GM21381 (cell line): ENCODE results near the gene CPED1.

Experiments used
- ATAC-seq: cut with Tn5 transposase; IDR thresholded peaks from one replicate; pipeline ENCODE4 v1.9.1; 2021; ENCODE audit warnings: mild to moderate bottlenecking, moderate library complexity; ENCODE audit not compliant: unreplicated experiment

The CPED1 gene

GRCh38 chr7:121012170-121012874, 23.8 kb downstream of the CPED1 start:
- ATAC-seq, result no peak

- ATAC-seq, result no peak
Measured at GRCh38 chr7:121012919-121013318, 24.4 kb downstream of the CPED1 start.

DNA sequence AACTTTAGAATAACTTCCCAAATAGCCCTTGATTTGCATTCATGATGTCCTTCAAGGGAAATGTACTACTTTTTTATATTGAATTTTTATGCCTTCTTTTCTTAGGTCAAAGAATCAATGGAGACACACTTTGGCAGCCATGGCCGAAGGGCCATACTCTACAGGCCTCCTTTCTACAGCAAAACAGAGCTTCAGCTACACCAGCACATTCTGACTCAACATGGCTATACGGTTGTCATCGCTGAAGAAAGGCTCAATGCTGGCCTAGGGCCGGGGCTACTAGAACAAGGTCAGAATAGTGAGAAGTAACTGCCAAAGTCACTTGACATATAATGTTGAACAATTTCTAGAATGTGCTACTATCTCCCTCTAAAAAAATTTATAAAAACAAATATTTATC, 27.0 kb downstream of the CPED1 start:
- ATAC-seq, result no peak

GRCh38 chr7:121016966-121017365, 28.5 kb downstream of the CPED1 start:
- ATAC-seq, result no peak

- no peak for ATAC-seq
Measured at GRCh38 chr7:121017586-121017985, 29.1 kb downstream of the CPED1 start.

GRCh38 chr7:121019018-121019417, 30.5 kb downstream of the CPED1 start:
- ATAC-seq, result no peak

DNA sequence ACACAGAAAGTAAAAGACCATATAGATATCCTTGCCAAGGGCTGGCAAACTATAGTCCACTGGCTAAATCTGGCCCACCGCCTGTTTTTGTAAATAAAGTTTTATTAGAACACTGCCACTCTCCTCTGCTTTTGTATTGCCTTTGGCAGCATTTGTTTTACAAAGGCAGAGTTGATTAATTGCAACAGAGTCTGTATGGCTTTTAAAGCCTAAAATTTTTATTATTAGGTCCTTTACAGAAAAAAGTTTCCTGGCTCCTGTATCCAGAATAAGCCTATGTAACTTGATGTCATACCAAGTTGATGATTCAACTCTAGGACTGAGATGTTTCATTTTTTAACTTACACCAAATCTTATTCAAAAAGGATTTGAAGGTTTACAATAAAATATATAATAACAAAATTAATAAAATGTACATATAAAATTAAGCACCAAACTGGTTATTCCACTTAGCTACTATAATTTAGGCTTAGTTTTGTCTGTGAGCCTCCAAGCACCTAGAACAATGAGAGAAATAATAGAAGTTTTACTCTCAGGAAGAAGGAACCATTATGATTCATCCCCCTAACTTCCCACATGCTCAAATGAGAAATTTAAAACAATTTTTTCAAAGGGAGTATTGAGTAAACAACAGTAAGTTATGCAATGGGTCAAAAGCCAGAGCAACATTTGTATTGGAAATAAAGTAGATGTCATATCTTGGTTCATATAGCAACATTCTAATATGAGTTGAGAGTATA, 31.9 kb downstream of the CPED1 start:
- ATAC-seq, result no peak

DNA sequence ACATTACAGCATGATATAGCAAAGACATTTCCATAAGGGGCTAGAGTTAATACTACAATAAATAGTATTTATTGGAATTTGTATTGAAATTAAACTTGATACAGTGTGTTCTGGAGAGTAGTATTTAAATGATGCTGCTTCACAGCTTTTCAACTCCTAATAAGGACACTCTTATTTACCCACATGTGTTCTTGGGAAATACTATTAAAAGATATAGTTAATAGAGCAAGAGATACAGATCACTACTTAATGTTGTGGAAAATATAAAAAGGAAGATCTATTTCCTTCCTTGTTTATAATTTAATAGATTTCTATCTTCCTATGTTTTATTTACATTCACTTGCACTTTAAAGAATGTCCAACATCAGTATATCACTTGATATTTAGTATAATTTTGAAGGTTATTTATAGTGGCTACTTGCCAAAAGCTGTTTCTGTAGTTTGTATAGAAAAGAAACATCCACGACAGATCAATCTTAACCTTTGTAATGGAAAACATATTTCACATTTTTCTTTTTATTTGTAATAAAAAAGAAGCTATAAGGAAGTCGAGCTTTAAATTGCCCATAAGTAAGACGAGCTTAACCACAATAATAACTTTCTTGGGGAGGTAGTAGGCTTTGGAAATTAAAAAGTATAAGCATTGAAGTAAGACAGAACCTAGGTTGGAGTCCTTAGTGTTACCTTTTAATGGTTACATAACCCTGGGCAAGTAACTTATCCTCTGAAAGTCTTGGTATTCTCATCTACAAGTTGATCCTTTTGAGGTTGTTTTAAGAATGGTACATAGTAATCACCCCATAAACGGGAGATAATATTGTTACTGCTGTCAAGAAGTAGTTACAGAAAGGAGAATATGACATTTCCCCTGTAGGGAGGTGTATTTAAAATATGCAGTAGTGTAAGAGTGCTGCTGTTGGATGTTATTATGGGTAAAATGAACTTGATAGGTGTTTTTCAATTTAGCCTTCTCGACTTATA, 32.8 kb downstream of the CPED1 start:
- ATAC-seq, result no peak

DNA sequence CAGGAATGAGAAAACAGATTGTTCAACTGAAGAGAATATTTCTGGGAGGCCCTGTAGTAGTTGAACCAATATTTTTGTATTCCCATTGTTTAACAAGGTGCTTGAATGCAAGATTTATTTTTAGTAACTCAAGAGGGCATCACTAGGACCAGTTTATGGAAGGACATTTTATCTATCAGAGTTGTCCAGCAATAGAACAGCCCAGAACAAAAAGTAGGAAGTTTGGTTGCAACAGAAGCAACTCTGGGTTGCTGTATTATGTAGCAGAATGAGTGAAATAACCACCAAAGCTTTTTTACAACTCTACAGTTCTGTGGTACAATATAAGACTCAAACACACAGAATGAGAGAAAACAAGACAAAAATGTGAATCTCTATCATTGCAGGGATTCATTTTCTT, 34.7 kb downstream of the CPED1 start:
- no peak for ATAC-seq

GRCh38 chr7:121023683-121024511, 35.4 kb downstream of the CPED1 start:
- ATAC-seq, result no peak

- no peak for ATAC-seq
Measured at GRCh38 chr7:121024611-121025010, 36.1 kb downstream of the CPED1 start.

DNA sequence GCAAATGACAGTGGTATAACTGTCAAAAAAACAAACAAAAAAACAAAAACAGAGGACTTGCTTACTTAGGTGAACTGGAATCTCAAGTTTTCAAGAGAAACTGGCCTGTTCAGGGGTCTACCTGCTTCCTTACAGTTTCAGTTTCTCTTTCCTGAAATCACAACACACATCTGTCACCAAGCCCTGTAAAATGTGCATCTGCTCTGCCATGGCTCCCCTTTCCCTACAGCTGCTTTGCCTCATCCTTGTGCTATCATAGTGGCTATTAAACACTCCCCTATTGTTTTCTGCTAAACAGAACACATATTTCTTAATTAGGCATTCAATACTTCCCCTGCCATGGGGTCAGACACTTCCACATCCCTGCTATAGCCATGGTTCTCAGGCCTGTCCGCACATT, 37.6 kb downstream of the CPED1 start:
- ATAC-seq, result no peak

DNA sequence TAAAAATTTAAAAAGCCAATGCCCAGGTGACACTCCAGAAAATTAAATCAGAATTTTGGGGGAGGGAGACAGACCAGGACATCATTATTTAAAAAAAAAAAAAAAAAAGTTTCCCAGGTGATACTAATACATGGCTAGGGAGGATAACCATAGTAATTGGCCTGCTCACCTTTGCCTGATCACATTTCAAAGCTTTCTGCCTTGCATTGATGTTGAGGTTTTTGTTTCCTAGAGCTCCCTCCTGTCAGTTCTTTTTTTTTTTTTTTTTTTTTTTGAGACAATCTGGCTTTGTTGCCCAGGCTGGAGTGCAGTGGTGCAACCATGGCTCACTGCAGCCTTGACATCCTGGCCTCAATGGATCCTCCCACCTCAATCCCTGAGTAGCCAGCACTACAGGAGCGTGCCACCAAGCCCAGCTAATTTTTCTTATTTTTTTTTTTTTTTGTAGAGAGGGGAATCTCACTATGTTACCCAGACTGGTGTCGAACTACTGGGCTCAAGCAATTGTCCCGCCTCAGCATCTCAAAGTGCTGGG, 38.1 kb downstream of the CPED1 start:
- no peak for ATAC-seq

- ATAC-seq, result no peak
Measured at GRCh38 chr7:121027761-121028669, 39.5 kb downstream of the CPED1 start.

GRCh38 chr7:121029302-121029701, 40.8 kb downstream of the CPED1 start:
- no peak for ATAC-seq

DNA sequence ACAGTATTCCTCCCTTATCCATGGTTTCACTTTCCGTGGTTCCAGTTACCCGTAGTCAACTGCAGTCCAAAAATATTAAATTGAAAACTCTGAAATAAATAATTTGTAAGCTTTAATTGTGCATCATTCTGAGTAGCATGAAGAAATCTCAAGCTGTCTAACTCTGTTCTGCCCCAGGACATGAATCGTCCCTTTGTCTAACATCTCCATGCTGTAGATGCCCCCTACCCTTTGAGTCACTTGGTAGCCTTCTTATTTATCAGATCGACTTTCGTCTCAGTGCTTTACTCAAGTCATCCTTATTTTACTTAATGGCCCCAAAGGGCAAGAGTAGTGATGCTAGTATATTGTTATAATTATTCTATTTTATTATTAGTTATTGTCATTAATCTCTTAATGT, 41.8 kb downstream of the CPED1 start:
- ATAC-seq, result no peak

- ATAC-seq, result no peak
Measured at GRCh38 chr7:121032645-121033460, 44.3 kb downstream of the CPED1 start.

DNA sequence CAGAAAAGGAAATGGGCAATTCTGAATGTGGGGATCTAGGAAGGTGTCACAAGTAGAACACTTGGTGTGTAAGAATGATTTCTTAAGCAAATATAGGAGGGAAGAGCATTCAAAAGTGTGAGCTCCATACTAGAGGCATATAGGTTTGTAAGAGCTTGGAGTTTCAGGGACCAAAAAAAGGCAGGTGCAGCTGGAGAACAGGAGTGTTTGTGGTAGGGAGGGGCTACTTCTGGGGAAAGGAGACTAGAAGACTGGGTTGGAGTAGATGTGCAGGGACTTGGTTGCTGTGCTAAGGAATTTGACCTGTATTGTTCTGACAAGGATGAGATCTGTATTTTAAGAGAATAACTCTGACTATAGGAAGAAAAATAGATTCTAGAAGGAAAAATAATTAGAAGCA, 46.4 kb downstream of the CPED1 start:
- ATAC-seq, result no peak
